Loucy (cell line): ENCODE measurements around the gene SNX22.

Experiments
- H2AFZ ChIP-seq: fragments of 200-600 bp; sonication (generic); 2 replicates; pipeline ENCODE4 v1.6.0; 2016; ENCODE audit warnings: antibody characterized with exemption, mild to moderate bottlenecking, low read length, moderate library complexity
- H3F3A ChIP-seq: fragments of 200-600 bp; 2 replicates; pipeline ENCODE4 v1.6.0; 2016; ENCODE audit warnings: antibody characterized with exemption, low read depth, mild to moderate bottlenecking
- H3K27me3 ChIP-seq: fragments of 200-600 bp; sonication (generic); 2 replicates; pipeline ENCODE4 v1.6.1; 2014; ENCODE audit warnings: low read length, mild to moderate bottlenecking; ENCODE audit not compliant: insufficient read depth, poor library complexity, severe bottlenecking
- H3K36me3 ChIP-seq: fragments of 200-600 bp; sonication (generic); 2 replicates; pipeline ENCODE4 v1.6.1; 2016; ENCODE audit warnings: low read length; ENCODE audit not compliant: insufficient read depth
- H3K4me1 ChIP-seq: fragments of 200-600 bp; sonication (generic); 2 replicates; pipeline ENCODE4 v1.5.1; 2014; ENCODE audit warnings: low read length, mild to moderate bottlenecking; ENCODE audit not compliant: insufficient read depth, poor library complexity, severe bottlenecking
- H3K4me2 ChIP-seq: fragments of 200-600 bp; sonication (generic); 2 replicates; pipeline ENCODE4 v1.6.0; 2014; ENCODE audit warnings: antibody characterized with exemption, low read length, low read depth, mild to moderate bottlenecking; ENCODE audit not compliant: poor library complexity, severe bottlenecking
- H3K4me3 ChIP-seq: fragments of 200-600 bp; sonication (generic); 2 replicates; pipeline ENCODE4 v1.5.1; 2014; ENCODE audit warnings: low read length, mild to moderate bottlenecking, mixed read lengths; ENCODE audit not compliant: poor library complexity, severe bottlenecking
- H3K79me2 ChIP-seq: fragments of 200-600 bp; sonication (generic); 2 replicates; pipeline ENCODE4 v1.6.1; 2014; ENCODE audit warnings: low read length; ENCODE audit not compliant: insufficient read depth
- H3K9ac ChIP-seq: fragments of 200-600 bp; sonication (generic); 2 replicates; pipeline ENCODE4 v1.6.0; 2014; ENCODE audit warnings: mild to moderate bottlenecking, low read depth, low read length, moderate library complexity; ENCODE audit not compliant: poor library complexity, severe bottlenecking
- H3K9me2 ChIP-seq: fragments of 200-600 bp; sonication (generic); replicated peaks from 2 replicates; pipeline ENCODE4 v1.6.1; 2016; ENCODE audit warnings: low read depth, low read length, mixed read lengths
- H3K9me3 ChIP-seq: fragments of 200-600 bp; sonication (generic); 2 replicates; pipeline ENCODE4 v1.6.1; 2014; ENCODE audit warnings: mild to moderate bottlenecking, antibody characterized with exemption, low read length, low read depth; ENCODE audit not compliant: insufficient read depth
- H4K20me1 ChIP-seq: fragments of 200-600 bp; sonication (generic); 2 replicates; pipeline ENCODE4 v1.6.0; 2014; ENCODE audit warnings: antibody characterized with exemption, low read length, mild to moderate bottlenecking; ENCODE audit not compliant: insufficient read depth, poor library complexity, severe bottlenecking
- EZH2phosphoT487 ChIP-seq: fragments of 200-600 bp; IDR thresholded peaks from 2 replicates; pipeline ENCODE4 v1.6.1; 2018; ENCODE audit warnings: antibody characterized with exemption, mild to moderate bottlenecking, moderate library complexity, borderline replicate concordance
- TF ChIP-seq, protein P1 (sequence below): fragments of 200-600 bp; sonication (generic); conservative IDR thresholded peaks from 2 replicates; pipeline ENCODE4 v1.5.1; 2014; ENCODE audit warnings: mild to moderate bottlenecking, antibody characterized with exemption, low read length

SNX22 gene

DNA sequence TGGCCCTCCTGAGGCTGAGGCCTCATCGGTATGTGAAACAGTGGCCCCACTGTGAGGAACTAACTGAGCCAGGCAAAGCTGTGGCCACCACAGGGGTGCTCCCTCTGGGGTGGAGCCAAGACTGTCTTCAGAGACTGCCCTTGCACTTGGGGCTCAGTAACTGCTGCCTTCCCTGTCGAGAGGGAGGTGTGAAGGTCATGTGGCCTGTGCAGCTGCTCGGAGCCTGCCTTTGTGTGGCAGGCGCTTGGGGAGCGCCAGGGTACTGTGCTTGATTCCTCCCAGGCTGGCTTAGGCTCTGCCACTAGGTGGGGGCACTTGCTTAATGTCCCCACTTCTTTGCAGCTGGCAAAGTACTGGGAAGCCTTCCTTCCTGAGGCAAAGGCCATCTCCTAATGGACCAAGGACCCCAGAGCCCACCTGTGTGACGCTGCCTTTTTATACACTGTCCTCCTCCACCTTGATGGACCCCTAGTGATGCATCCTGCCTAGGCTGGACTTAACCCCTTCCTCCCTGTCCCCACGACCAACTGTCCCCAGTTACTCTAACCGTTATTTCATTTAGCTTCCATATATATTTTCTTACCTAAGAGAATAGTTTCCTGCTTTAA, 14.2 kb upstream of the SNX22 start:
- H3K4me2 ChIP-seq = no peak overlapping the region
- no peaks in the 10 kb centered on the region for H3K9me3 ChIP-seq
- H3K27me3 ChIP-seq = no peaks in the 10 kb centered on the region
- H3K9ac ChIP-seq = no peak overlapping the region
- H3K79me2 ChIP-seq = no peaks in the 10 kb centered on the region
- no peaks in the 10 kb centered on the region for H3K4me1 ChIP-seq
- no peaks in the 10 kb centered on the region for H3F3A ChIP-seq
- TF ChIP-seq, protein P1, sequence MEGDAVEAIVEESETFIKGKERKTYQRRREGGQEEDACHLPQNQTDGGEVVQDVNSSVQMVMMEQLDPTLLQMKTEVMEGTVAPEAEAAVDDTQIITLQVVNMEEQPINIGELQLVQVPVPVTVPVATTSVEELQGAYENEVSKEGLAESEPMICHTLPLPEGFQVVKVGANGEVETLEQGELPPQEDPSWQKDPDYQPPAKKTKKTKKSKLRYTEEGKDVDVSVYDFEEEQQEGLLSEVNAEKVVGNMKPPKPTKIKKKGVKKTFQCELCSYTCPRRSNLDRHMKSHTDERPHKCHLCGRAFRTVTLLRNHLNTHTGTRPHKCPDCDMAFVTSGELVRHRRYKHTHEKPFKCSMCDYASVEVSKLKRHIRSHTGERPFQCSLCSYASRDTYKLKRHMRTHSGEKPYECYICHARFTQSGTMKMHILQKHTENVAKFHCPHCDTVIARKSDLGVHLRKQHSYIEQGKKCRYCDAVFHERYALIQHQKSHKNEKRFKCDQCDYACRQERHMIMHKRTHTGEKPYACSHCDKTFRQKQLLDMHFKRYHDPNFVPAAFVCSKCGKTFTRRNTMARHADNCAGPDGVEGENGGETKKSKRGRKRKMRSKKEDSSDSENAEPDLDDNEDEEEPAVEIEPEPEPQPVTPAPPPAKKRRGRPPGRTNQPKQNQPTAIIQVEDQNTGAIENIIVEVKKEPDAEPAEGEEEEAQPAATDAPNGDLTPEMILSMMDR = no peak
- no peak for TF ChIP-seq EZH2phosphoT487
- no peaks in the 10 kb centered on the region for H4K20me1 ChIP-seq
- no peak overlapping the region for H2AFZ ChIP-seq
- H3K4me3 ChIP-seq = no peak overlapping the region
- peaks cover 61% of the 10 kb centered on the region; the same call in 1 of the 2 replicates for H3K36me3 ChIP-seq
- H3K9me2 ChIP-seq = no peaks in the 10 kb centered on the region

DNA sequence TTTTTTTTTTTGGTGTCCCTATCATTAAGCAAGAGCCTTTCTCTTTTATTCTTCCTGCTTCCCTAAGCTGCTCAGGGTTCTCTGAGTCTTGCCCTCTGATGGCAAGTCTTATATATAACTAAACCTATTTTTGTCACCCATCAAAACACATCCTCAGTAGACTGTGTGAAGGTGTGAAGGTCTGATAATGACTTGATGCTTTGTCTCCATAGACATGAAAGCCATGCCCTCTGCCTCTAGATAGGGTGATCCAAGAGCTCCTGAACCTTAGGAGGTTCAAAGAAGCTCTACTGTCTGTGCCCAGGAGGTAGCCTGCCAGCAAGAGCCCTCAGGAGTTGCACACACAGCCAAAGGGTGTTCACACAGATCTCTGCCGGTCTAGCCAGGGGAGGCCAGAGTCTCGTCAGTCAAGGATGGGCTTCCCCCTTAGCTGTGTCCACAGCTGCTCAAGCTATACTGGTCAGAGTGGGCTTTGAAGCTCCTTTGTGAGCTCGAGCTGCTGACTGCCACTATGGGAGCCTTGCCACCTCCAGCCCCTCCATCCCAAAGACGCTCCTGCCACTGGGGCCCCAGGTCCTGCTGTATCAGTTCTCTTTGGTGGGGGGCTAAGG, 13.1 kb upstream of the SNX22 start:
- Histone ChIP-seq H3K4me1 (no peaks in the 10 kb centered on the region), H3K27me3 (no peaks in the 10 kb centered on the region), H4K20me1 (no peaks in the 10 kb centered on the region), H3K4me2 (no peak overlapping the region), H3F3A (no peaks in the 10 kb centered on the region), H3K4me3 (no peak overlapping the region), H3K9me2 (no peaks in the 10 kb centered on the region), H3K9ac (no peak overlapping the region), H3K79me2 (no peaks in the 10 kb centered on the region), H3K36me3 (peaks cover 56% of the 10 kb centered on the region; the same call in 1 of the 2 replicates), H3K9me3 (no peaks in the 10 kb centered on the region), H2AFZ (no peak overlapping the region)
- no peak for TF ChIP-seq EZH2phosphoT487
- TF ChIP-seq, protein P1 = no peak

DNA sequence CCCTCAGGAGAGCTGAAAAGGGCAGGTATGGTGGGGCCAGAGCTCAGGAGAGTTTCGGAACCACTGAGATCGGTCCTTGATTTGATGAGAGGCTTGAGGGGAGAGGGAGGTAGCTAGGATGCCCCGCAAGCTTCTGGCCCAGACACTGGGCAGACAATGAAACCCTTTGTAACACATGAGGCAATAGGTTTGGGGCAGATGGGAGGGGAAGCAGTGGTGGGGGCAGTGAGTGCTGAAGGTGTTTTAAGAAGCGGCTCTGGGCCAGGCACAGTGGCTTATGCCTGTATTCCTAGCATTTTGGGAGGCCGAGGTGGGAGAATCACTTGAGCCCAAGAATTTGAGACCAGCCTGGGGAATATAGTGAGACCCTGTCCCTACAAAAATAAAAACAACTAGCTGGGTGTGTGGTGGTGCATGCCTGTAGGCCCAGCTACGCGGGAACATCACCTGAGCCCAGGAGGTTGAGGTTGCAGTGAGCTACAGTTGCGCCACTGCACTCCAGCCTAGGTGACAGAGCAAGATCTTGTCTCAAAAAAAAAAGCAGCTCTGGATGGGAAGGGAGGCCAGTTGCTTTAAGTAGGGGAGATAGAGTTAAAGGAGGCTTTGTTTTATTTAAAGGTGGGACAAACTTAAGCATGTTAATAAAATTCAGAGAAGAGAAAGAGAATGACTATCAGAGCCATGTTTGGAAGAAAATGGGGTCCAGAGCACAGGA, 9.6 kb upstream of the SNX22 start:
- Histone ChIP-seq H3K9me3 (no peaks in the 10 kb centered on the region), H2AFZ (no peak overlapping the region), H4K20me1 (no peaks in the 10 kb centered on the region), H3K36me3 (peaks cover 35% of the 10 kb centered on the region; the same call in 1 of the 2 replicates), H3K79me2 (no peaks in the 10 kb centered on the region), H3K4me2 (no peak overlapping the region), H3K27me3 (no peaks in the 10 kb centered on the region), H3K4me1 (no peaks in the 10 kb centered on the region), H3K4me3 (no peak overlapping the region), H3K9ac (no peak overlapping the region), H3K9me2 (no peaks in the 10 kb centered on the region), H3F3A (no peaks in the 10 kb centered on the region)
- TF ChIP-seq, protein P1 = no peak
- no peak for TF ChIP-seq EZH2phosphoT487
